SK-N-SH treated with all-trans-retinoic acid at 6 μM for 48 hours (cell line): Measurements from ENCODE around the gene FAM20B.

Experiments used
- CREB5 ChIP-seq: fragments of 250-450 bp; sonication (Bioruptor Pico); IDR thresholded peaks from 2 replicates; pipeline ENCODE4 v1.5.1; 2020; ENCODE audit warnings: low read depth, mild to moderate bottlenecking, moderate library complexity
- PATZ1 ChIP-seq: fragments of 250-450 bp; sonication (Bioruptor Pico); IDR thresholded peaks from 2 replicates; pipeline ENCODE4 v1.8.0; 2020; ENCODE audit warnings: mild to moderate bottlenecking, moderate library complexity, borderline replicate concordance
- SNAI2 ChIP-seq: fragments of 250-450 bp; sonication (Bioruptor Pico); IDR thresholded peaks from 2 replicates; pipeline ENCODE4 v1.5.0; 2020; ENCODE audit warnings: mild to moderate bottlenecking, moderate library complexity
- ZC3H10 ChIP-seq: fragments of 250-450 bp; sonication (Bioruptor Pico); IDR thresholded peaks from 2 replicates; pipeline ENCODE4 v1.5.1; 2021; ENCODE audit warnings: mild to moderate bottlenecking, moderate library complexity
- ZFP3 ChIP-seq: fragments of 250-450 bp; sonication (Bioruptor Pico); IDR thresholded peaks from 2 replicates; pipeline ENCODE4 v1.5.0; 2020; ENCODE audit warnings: mild to moderate bottlenecking, moderate library complexity
- ZFP30 ChIP-seq: fragments of 450-650 bp; formaldehyde crosslinking; IDR thresholded peaks from 2 replicates; pipeline ENCODE4 v1.5.0; 2022; ENCODE audit warnings: mild to moderate bottlenecking, moderate library complexity

GRCh38 chr1:178993559-178993958, 32.1 kb upstream of the FAM20B start:
- TF ChIP-seq SNAI2 (CRISPR knock-in tag) (no peak), ZFP3 (CRISPR knock-in tag) (no peak), ZC3H10 (CRISPR knock-in tag) (no peak), PATZ1 (CRISPR knock-in tag) (no peak), ZFP30 (CRISPR knock-in tag) (no peak), CREB5 (CRISPR knock-in tag) (no peak)
